Measurements from ENCODE around the gene DPYSL4.

DPYSL4 gene

DNA sequence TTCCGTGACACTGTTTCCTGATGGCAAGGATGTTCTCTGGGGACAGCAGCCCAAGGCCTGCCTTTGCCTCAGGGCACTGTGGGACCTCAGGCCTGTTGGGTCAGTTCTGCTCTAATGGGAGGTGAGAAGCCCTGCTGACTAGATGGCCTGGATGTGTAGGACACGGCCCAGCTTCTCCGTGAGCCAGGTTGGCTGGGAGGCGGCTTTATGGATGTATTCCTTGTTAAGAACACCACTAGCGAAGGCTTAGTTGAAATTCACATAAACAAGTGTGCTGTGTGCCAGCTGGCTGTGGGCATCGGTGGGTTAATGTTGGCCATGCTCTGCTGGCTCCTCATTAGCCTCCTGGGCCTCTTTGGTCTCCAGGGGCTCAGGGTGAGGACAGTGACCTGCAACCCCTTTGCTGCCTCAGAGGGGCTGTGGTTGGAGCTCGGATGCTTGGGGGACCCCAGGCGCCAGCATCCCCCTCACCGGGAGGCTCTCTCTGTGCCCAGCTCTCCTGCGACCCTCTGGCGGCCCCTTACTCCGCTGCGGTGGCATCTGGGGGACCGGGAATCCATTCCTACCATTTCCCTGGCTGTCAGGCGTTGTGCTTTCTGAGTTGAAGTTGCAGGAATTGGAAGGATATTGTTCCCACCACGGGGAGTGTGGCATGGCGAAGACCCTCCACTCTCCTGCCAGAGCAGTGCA lies 22.8 kb upstream of the DPYSL4 start:
- DNase-seq (ENCODE audit: low spot score) = no peak

DNA sequence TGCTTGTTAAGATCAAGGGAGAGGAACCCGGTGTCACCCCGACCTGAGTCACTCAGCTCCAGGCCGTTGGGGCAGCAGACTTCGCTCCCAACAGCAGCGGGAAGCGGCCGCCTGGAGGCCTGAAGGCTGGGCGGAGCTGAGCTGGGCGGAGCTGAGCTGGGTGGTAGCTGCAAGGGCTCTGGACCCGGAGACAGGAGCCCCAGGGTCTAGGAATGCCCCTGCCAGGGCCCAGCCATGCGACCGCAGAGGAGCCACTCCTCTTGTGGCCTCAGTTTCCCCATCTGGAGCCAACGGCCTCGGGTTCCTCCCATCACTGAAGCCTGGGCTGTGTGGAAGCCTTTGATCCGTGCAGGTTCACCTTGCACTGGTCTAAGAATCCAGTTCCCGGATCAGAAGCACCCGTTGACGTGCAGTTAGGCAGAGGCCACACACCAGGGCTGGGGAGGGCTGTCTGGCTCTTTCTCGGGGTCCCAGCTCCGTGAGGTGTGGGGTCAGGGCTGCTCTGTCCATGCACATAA lies 21.9 kb upstream of the DPYSL4 start:
- DNase-seq (ENCODE audit: low spot score) = no peak

DNA sequence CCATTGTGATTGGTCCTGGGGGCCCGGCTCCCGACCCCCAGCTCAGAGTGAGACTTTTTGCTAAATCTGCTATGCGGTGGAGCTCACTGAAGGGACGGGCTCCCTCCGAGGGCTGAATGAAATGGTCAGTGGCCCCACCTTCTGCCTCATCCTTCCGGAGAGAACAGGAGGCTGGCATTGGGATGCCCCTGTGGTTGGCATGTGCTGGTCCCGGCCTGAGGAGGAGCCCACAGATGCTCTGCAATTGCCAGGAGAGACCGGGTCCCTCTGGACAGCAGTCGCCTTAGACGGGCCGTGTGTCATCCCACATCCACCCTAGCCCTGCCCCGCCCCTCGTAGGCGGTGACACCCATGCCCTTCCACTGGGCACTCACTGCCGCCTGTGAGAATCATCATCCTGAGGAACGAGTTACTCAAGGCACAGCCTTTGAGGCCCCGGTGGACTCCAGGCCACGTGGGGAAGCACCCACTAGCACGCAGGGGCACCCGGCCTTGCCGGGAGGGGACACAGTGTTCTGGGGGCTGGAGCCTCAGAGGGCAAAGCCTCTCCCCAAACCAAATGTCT lies 21.2 kb upstream of the DPYSL4 start:
- no peak for DNase-seq (ENCODE audit: low spot score)

DNA sequence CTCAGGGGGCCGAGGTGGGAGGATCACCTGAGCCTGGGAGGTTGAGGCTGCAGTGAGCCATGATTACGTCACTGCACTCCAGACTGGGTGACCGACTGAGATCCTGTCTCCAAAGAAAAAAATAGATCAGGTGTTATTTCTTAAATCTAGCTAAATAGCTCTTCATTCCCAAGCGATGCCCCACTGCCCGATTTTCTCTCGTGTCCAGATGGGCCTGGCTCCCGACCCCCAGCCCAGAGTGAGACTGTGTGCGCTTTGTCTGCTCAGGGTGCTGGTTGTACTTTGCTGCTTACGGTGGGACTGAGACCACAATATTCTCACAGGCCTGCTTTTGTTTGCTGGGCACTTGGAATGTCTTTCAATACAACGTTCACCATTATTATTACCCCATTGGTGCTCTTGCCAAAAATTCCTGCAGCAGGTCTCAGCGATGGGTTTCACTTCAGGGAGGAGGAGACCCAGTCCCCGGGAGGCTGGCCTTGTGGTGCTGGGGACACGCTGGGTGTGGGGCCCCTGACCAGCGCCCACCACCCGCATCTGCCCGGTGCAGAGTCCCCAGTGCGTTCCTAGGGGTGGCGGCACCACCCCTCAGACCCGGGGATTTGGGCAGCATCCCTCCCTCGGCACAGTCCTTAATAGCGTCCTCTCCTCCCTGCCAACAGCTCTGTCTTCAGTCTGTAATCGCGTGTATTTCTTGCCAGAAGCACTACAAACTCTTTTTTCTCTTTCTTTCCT lies 20.4 kb upstream of the DPYSL4 start:
- DNase-seq (ENCODE audit: low spot score) = no peak

GRCh38 chr10:132167041-132167674 lies 19.6 kb upstream of the DPYSL4 start:
- DNase-seq (ENCODE audit: low spot score) = no peak

DNA sequence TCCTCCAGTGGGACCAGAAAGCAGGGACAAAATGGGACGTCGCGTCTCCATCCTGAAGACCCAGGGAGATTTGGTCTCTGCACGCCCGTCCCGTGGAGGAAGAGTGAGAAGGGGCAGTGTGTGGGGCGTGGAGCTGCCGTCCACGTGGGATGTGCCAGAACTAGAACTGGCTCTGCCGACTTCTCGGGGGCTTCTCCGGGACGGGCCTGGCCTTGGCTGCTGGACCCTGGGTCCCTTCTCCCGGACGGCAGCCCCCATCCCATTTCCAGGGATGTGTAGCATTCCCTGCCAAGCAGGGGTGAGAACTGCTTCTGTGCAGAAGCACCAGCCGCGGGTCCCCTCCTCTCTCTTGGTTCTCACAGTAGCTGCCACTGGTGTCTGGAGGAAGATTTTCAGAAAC lies 18.8 kb upstream of the DPYSL4 start:
- no peak for DNase-seq (ENCODE audit: low spot score)

DNA sequence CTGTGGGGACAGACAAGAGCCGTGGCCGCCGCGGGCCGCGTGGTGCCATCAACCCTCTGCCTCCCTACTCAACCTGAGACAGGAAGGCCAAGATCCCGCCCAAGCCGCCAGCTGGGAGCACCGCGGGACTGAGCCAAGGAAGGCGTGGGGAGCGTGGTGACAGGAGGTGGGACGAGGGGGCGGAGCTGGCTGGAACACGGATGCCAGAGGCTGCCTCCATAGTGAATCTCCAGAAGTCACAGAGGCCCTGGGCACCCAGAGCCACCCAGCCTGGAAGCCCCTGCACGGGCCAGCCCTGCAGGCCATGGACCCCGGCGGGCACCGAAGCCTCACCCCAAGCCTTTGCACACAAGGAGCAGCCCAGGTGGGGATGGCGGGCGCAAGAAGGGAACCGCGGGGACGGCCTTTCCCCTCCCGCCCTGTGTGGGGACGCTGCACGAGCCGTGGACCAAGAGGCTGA lies 18.1 kb upstream of the DPYSL4 start:
- no peak for DNase-seq (ENCODE audit: low spot score)

GRCh38 chr10:132169031-132169765 lies 17.6 kb upstream of the DPYSL4 start:
- no peak for DNase-seq (ENCODE audit: low spot score)

DNA sequence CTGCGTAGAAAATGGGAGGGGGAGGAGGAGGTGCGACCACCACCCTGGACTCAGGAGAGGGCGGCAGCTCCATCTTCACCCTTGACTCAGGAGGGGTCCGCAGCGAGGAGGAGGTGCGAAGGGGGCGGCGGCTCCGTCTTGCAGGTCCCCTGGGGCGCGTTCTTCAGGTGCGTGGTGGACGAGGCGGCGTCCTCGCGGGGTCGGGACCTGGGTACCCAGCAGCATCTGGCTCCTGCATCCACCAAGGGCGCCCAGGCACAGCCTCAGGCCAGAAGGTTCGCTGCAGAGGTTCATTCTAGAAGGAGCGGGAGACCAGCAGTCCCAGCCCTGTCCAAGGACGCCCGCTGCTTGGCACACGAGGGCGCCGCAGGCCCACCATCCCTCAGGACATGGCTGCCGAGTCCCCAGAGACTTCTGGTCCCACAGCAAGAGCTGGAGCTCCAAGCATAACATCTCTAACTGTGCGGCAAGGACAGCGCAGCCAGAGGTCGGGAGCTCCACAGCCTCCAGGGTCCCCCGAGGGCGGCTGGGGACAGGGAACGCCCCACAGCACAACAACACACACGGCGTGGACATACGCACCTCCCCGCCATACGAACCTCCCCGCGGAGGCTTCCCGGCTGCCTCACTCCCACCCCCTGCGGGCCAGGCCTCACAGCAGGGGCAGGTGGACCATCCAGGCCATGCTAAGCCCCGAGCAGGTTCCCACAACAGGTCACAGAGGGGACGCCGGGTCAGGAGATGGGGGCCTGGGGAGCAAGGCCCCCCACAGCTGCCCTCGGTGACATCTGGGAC lies 16.8 kb upstream of the DPYSL4 start:
- DNase-seq (ENCODE audit: low spot score) = no peak

DNA sequence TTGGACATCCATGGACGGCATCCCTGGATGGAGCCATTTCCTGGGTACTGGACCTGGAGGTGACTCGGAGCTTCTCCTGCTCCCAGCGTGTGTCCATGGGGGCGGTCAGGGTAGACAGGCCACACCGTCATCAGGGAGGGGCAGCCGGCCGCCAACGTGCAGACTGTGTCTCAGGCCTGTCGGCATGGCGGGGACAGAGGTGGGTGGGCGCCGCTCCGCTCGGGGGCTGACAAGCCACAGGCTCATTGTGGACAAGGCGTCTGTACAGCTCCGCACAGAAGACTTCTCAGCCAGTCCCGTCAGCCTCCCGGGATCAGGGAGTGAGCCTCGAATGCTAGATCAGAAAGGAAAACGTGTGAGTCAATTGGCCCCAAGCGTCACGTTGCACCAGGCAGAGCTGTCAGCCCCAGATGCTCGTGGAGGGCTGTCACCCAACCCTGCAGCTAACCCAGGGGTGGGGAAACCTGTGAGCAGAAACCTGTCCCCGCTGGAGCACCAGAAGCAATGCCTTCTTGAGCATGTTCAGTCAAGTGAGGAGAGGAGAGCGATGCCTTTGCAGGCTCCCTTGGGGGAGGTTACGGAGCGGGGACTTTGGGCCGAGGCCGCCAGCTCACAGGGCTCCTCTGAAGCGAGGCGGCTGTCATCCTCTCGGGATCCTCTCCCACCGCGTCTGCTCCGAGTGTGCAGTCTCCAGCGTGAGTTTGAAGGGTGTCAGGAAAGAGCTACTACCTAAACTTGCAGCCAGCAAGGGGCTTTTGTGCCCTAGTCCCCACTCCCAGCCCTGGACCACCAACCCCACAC lies 16.0 kb upstream of the DPYSL4 start:
- DNase-seq (ENCODE audit: low spot score) = no peak

DNA sequence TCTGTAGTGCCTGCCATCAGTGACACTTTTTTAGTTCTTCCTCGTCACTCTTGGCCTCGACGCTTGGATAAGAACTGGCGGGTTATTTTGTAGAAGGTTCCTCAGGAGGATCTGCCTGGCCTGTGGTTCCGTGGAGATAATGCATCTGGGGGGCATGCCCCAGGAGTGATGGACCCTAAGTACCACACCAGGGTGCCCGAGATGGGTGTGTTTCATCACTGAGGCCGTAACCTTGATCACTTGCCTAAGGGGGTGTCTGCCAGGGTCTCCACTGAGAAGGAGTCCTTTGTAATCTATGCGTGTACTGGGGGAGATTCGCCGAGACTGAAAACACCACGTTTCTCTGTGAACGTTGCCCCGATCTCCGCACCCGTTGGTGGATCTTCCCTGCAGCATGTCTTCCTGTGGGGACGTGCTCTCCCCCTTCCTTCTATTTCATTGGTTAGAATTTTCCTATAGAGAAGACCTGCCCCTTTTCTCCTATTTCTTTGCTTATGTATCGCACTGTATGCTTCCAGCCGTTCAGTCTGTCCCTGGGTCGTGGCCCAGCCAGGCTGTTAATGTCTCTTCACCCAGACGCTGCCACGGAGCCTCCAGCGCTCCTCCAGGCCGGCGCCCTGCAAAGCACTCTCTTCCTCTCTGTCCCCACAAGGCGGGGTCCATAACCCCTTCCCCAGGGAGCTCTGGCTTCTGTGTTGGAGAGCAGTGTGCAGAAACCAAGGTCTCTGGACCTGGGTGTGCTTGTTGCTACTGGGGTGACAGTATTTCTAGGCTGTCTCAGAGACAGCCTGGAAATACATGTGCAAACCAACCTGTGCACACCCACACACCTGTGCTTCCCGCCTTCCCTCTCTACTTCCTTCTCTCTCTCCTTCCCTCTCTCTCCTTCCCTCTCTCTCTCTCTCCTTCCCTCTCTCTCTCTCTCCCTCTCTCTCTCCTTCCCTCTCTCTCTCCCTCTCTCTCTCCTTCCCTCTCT lies 14.4 kb upstream of the DPYSL4 start:
- no peak for DNase-seq (ENCODE audit: low spot score)

- DNase-seq (ENCODE audit: low spot score) = no peak
Observed at GRCh38 chr10:132173185-132173584, 13.6 kb upstream of the DPYSL4 start.

GRCh38 chr10:132174237-132174636 lies 12.5 kb upstream of the DPYSL4 start:
- no peak for DNase-seq (ENCODE audit: low spot score)

GRCh38 chr10:132175408-132175807 lies 11.3 kb upstream of the DPYSL4 start:
- DNase-seq (ENCODE audit: low spot score) = no peak

- no peak for DNase-seq (ENCODE audit: low spot score)
Observed at GRCh38 chr10:132175907-132176581, 10.7 kb upstream of the DPYSL4 start.

DNA sequence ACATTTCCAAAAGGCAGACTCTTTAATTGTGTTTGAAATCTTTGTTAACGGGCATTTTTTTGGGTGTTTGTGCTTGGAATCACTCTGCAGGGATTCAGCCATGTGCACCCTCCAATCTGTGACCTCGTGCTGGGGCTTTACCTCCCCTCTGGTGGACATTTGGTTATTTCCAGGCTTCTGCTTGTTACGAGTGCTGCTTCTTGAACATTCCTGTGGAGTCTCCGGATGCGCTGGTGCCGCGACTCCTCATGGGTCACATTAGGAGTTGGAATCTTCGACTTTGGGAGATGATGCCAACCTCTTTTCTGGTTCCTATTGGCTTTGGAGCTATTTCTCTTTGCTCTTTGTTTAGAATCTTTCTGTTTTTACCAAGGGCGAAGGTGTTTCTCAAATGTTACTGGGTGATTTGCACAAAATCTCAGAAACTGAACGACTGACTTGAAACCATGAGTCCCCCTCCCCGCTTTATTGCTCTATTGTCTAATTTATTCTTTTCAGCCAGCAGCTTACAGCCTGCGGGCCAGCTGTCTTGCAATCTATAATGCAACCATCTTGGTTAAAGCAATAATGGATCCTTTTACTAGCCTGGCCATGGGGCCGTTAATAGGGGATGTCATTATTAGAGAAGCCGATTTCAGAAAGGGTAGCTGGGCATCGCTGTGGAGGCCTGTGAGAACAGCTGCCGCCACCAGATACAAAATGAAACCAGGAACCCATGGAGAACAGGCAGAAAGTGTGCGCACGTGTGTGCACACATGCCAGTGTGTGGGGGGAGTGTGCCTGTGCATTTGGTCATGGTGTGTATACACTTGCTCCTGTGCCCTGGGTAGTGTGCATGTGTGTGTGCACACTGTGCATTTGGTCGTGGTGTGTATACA lies 9.9 kb upstream of the DPYSL4 start:
- DNase-seq (ENCODE audit: low spot score) = no peak

GRCh38 chr10:132178046-132178445 lies 8.7 kb upstream of the DPYSL4 start:
- no peak for DNase-seq (ENCODE audit: low spot score)
